ENCODE results near the gene KDM5B. TPM values are rescaled to one million over a fixed set of nuclear protein-coding genes. Genes with fewer than 3 reads are reported as not detected.

The KDM5B gene
- total RNA-seq, 2 donors from 2014 or later: 63.1 to 65.5 TPM

DNA sequence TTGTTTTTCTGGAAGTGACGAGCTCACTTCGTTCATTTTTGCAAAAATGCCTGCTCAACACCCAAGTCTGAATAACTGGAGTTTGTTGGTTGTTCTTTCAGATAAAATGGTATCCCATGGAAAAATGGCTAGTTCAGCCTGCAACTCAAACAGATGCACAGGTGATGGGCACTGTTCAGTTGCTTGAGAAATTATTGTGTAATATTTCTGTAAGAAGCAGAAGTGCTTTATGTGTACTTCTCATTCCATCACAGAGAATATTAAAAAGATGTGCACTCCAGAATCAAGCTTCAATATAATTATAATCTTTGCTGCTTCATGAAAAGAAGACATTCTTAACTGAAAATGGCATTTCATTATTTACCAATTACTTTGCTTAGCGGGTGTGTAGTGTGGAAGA lies 107.0 kb downstream of the KDM5B start:
- intact Hi-C loops (cut with DNase I, micrococcal nuclease): no loop called here
- DNase-seq (no peak), ATAC-seq (no peak)

GRCh38 chr1:202700061-202700460 lies 108.2 kb downstream of the KDM5B start:
- no peak for DNase-seq
- ATAC-seq: no peak

GRCh38 chr1:202698276-202698675 lies 109.9 kb downstream of the KDM5B start:
- no peak for DNase-seq
- no peak for ATAC-seq
- intact Hi-C loops (cut with DNase I, micrococcal nuclease): no loop called here

More at GRCh38 chr1:202700061-202700460, 108.2 kb downstream of the KDM5B start:
- intact Hi-C loops (cut with DNase I, micrococcal nuclease): no loop called here

GRCh38 chr1:202697038-202697437 lies 111.2 kb downstream of the KDM5B start:
- peak; percentile 64 to 74 for DNase-seq
- intact Hi-C loops (cut with DNase I, micrococcal nuclease): no loop called here
- peak; percentile 98 for ATAC-seq

GRCh38 chr1:202694314-202694713 lies 113.9 kb downstream of the KDM5B start:
- no peak for ATAC-seq
- DNase-seq: no peak
- intact Hi-C loops (cut with DNase I, micrococcal nuclease): no loop called here

DNA sequence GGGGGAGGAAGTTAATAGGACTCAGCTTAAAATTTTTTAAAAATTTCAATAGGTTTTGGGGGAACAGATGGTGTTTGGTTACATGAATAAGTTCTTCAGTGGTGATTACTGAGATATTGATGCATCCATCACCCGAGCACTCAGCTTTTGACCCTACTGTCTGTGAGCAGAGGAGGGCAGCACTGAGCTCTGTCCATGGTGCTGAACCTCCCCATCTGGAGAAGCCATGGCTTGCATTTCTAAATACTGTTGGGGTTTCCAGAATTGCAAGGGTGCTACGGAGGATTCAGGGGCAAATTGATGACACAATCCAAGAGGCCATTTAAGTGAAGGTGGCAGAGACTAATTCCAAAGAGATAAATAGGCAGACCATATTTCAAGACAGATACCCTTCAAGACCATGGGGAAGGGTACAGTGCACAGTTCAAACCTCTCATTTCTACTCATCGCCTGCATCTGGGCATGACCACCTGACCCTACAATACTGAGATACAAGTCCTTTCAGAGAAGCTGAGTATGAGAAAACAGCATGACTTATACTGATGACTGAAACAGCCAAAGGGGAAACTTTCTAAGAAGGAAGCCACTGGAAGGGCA lies 115.2 kb downstream of the KDM5B start:
- intact Hi-C loops (cut with DNase I, micrococcal nuclease): no loop called here
- DNase-seq (peak; percentile 32 to 82), ATAC-seq (peak; percentile 70)

GRCh38 chr1:202691816-202692215 lies 116.4 kb downstream of the KDM5B start:
- intact Hi-C loops (cut with DNase I, micrococcal nuclease): no loop called here
- ATAC-seq: no peak
- no peak for DNase-seq

- intact Hi-C loops (cut with DNase I, micrococcal nuclease): no loop called here
- DNase-seq (no peak), ATAC-seq (no peak)
Measured at GRCh38 chr1:202689493-202690342, 118.5 kb downstream of the KDM5B start.

DNA sequence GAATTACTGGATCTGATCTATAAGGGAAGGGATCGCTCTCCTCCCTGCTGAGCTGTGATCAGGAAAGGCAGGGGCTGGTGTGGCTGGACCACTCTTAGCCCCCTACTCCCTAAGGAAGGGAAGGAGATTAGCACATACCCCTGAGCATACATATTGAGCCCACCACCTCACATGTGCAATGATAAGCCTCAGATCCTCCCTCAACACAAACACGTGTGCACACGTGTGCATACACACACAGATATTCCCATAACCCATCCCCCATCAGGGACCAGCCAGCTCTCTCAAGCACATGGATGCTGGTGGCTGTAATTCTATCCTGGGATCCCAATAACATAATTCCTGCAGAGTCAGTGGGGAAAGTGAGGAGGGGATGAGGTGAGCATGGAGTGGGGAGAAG lies 119.1 kb downstream of the KDM5B start:
- intact Hi-C loops (cut with DNase I, micrococcal nuclease): no loop called here
- DNase-seq: no peak
- no peak for ATAC-seq

GRCh38 chr1:202688401-202688800 lies 119.8 kb downstream of the KDM5B start:
- intact Hi-C loops (cut with DNase I, micrococcal nuclease): no loop called here
- ATAC-seq (no peak), DNase-seq (no peak)

DNA sequence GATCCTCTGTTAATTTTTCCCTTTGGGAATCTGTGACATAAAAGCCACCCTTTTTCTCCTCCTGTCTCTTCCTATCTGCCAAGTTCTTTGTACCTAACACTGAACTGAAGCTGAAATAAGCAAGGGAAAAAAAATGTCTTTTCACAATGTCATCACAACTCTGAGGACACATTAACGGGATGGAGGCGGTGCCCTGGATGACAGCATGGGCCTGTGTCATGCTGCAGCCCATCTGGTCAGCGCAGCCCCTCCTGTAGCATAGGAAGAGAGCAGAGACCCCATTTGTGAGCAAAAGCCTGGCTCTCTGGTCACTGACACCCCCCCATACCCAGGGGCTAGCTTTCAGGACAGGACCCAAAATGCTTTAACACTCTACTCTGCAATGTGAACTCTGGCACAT lies 120.4 kb downstream of the KDM5B start:
- no peak for DNase-seq
- intact Hi-C loops (cut with DNase I, micrococcal nuclease): no loop called here
- ATAC-seq: no peak

DNA sequence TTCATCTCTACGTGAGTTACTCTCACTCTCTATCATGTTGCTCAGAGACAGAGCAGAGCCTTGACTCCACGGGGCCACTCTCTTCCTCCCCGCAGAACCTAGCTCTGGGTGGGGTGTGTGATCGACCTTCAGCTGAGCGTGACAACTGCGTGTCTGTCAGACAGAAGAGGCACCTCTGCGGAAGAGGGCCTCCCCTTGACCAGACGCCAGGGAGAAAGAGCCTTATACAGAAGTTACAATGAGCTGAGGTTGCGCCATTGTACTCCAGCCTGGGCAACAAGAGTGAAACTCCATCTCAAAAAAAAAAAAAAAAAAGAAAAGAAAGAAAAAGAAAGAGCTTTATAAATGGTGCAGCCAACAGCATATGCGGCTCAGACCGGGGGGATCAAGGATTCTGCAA lies 120.9 kb downstream of the KDM5B start:
- ATAC-seq (no peak), DNase-seq (no peak)
- intact Hi-C loops (cut with DNase I, micrococcal nuclease): no loop called here

- DNase-seq (no peak), ATAC-seq (no peak)
- intact Hi-C loops (cut with DNase I, micrococcal nuclease): no loop called here
Measured at GRCh38 chr1:202685641-202686040, 122.6 kb downstream of the KDM5B start.

GRCh38 chr1:202684716-202685115 lies 123.5 kb downstream of the KDM5B start:
- no peak for DNase-seq
- no peak for ATAC-seq
- intact Hi-C loops (cut with DNase I, micrococcal nuclease): no loop called here

- no peak for DNase-seq
- intact Hi-C loops (cut with DNase I, micrococcal nuclease): no loop called here
- no peak for ATAC-seq
Measured at GRCh38 chr1:202683029-202683428, 125.2 kb downstream of the KDM5B start.

DNA sequence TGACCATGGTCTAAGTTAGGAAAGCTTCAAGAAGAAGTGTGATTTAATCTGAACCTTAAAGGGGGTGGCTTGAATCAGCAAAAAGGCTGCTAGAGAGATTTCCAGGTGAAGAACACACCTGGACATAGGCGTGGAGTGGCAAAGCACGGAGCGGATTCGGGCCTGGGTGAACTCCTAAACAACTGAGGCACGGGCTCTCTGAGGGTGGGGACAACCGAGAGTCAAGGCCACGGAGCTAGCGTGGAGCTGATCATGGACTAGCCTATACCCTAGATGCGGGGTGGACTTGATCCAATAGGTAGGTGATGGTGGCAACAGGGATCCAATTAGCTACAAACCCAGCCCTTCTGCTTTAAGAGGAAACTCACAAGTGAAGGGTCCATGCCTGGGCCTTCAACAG lies 125.7 kb downstream of the KDM5B start:
- ATAC-seq: no peak
- no peak for DNase-seq
- intact Hi-C loops (cut with DNase I, micrococcal nuclease): no loop called here

DNA sequence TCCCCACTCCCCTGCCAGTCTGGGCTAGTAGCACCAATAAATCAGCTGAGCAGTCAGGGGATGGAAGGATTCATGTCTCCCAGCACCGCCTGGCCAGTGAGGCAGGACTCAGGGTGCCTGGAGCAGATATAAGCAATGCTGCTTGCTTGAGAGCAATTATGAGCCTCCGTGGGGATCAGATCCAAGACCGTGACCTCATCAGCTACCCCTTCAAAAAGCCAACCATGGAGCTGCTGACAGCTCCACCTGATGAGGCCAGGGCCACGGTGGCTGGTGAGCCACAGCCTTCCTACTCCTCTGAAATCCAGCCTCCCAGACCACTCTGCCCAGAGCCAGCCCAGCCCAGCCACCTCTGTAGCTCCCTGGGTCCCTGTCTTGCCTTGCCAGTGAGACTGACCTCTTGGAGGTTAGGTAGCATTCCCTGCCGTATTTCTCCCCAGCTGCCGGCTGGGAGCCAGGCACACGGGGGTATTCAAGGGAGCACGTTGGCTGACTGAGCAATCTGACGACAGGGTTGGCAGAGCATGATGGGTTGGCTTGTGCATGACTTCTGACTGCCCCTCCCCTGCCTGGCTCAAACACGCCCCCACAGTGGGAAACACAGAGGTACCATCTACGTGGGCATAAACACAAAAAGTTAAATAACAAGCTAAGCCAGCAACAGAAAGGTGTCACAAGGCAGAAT lies 126.3 kb downstream of the KDM5B start:
- intact Hi-C loops (cut with DNase I, micrococcal nuclease): no loop called here
- ATAC-seq: no peak
- DNase-seq: no peak

GRCh38 chr1:202680586-202681352 lies 127.5 kb downstream of the KDM5B start:
- DNase-seq: no peak
- intact Hi-C loops (cut with DNase I, micrococcal nuclease): no loop called here
- ATAC-seq: no peak

GRCh38 chr1:202679406-202680177 lies 128.6 kb downstream of the KDM5B start:
- ATAC-seq: no peak
- intact Hi-C loops (cut with DNase I, micrococcal nuclease): no loop called here

More at GRCh38 chr1:202679406-202680177, 128.6 kb downstream of the KDM5B start:
- DNase-seq: no peak

Measured in left colon (tissue), 2 donors.